GM19395 (cell line): ENCODE measurements around the gene PLXNA4.

Source experiments
- ATAC-seq: cut with Tn5 transposase; IDR thresholded peaks from one replicate; pipeline ENCODE4 v1.9.1; 2021; ENCODE audit warnings: mild to moderate bottlenecking, moderate library complexity; ENCODE audit not compliant: unreplicated experiment

Gene PLXNA4

DNA sequence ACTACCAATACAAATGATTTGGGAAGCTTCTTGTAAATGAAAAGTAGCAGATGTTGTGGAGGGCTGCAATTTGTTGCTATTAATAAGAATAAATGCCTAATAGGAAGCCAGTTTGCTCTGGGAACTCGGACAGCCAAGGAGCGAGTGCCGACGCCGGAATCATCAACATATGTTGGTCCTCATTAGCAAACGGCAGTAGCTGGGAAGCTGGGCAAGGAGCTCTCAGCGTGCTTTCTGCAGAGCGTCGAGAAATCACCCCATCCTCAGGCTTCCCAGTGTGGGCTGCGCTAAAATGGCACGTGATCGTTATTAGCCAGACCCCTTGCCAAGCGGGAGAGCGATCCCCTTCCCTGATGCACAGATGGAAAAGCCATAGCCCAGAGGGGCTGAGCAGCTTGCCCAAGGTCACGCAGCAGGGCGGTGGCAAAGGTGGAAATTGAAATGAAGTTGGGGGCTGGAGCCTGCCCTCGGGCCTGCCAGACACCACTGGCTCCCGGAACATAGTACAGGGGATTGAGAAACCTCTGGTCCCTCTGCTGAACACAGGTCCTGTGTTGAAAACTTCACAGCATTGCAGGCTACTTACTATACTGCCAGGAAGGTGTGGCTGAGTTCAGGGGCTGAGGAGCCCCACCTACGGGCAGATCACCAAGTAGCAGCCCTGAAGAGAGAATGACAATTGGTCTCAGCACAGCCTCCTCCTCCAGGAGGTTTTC lies 326.9 kb downstream of the PLXNA4 start:
- ATAC-seq = no peak

DNA sequence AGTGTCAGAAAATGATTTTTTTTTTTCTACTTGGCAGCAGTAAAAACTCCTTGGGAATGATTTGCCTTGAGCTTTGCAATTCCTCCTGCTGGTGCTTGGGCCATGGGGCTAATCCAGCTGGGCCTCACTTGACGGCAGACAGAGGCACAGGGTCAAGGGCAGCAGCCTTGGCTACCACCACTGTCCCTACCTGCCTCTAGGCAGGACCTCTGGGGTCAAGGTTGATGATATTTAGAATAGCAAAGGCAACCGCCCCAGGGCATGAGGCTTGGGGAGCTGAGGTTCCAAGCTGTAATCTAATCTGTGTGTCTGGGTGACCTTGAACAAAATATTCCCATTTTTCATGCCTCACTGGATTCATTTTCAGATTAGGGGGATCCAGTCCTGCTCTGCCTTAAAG lies 327.4 kb downstream of the PLXNA4 start:
- ATAC-seq = no peak

DNA sequence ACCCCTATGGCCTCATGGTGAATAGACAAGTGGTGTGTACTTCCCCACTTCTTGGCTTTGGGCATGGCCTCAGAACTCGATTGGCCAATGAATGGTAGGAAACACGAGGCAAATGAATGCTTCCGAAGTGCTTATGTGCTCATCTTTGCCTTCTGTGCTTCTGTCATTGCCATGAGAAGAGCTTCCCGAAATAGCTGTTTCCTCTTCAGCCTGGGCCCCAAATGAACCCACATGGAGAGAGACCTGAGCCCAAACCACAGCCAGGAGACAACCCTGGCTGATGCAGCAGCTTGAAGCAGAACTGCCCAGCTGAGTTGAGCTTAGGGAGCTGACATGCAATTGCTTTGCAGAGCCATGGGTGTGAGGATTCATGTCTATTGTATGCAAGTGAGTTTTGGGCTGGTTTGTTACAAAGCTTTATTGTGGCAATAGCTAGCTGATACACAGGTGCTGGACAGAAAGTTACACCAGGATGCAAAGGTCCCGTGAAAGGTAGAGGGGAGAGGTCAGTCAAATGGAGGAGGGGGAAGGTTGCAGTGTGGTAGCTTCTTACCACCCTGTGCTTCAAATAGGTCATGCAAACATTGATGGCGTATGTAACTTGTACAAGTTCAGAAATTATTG lies 328.2 kb downstream of the PLXNA4 start:
- no peak for ATAC-seq

DNA sequence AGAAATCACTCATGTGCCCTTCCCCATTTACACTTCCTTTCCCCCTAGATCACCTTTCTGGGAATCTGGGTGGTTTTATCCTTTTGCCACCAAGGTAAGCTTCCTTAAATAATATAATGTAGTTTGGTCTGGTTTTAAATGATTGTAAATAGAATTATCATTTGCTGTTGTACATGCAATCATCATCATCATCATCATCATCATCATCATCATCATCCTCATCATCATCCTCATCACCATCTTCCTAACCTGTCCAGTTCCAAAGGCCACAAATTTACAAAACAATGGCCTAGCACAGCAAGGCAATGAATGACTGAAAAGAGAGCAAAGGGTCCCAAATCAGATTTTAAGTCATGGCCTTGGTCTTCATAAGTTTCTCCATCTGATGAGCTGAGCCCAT lies 329.7 kb downstream of the PLXNA4 start:
- ATAC-seq = no peak

DNA sequence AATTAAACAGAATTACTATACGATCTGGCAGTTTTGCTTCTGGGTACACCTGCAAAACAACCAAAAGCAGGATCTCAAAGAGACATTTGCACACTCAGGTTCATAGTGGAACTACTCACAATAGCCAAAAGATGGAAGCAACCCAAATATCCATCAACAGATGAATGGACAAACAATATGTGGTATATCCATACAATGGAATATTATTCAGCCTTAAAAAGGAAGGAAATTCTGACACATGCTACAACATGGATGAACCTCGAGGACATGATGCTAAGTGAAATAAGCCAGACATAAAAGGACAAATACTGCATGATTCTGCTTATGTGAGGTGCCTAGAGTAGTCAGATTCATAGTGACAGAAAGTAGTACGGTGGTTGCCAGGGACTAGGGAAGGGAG lies 330.7 kb downstream of the PLXNA4 start:
- ATAC-seq = no peak

DNA sequence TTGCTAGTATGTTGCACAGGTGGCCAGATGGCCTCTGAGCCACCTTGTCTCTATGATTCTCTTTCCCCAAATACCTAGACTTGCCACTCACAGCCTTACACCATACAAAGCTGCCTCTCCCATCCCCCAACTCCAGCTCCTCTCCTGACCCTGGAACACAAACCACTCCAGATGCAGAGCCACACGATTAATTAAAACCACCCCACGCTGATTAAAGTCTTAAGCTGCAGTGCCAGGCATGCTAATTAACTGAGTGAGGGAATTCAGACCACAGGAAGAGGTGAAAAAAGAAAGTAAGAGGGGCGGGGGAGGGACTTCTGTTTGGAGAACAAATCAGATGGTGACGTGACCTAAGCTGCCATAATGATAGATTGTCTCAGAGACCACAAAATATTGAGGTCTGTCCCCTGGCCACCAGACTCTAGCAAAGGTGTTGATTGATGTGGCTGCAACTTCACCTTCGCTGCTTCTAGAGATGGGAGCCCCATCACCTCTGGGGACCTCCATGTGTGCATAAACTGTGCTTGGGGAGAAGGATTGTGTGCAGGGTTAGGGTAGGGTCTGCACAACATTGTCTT lies 331.3 kb downstream of the PLXNA4 start:
- ATAC-seq = no peak

DNA sequence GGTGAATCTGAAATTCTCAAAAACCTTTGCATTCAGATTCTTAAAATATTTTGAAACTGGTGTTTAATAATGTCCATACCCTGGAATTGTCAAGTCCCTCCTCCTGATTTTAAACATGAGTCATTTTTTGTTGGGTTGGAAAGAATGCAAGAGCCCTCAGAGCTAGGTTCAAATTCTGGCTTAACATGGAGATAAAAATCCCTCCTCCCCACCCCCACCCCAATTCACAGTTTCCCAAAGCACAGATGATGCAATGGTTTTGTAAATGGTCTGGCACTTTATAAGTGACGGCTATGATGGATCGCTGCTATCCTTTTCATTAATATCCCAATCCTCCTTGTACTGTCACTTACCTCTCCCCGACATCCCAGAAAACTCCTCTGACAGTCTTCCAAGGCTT lies 332.8 kb downstream of the PLXNA4 start:
- ATAC-seq = no peak

DNA sequence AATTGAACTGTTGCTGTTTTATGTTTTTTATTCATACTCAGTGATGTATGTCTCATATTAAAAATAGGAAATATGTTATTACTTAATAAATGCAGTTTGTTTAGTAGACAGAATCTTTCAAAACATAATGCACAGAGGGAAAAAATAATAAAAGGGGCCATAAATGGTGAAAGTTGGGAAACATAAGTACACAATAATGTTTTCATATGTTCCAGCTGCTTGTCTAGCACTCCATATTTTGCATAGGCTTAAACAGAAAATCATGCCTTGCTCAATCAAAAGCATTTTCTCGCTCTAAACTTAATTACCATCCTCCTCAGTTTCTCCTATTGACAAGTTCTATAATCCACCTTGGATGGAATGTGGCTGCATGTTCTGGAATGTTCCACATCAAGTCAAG lies 333.2 kb downstream of the PLXNA4 start:
- ATAC-seq = no peak

DNA sequence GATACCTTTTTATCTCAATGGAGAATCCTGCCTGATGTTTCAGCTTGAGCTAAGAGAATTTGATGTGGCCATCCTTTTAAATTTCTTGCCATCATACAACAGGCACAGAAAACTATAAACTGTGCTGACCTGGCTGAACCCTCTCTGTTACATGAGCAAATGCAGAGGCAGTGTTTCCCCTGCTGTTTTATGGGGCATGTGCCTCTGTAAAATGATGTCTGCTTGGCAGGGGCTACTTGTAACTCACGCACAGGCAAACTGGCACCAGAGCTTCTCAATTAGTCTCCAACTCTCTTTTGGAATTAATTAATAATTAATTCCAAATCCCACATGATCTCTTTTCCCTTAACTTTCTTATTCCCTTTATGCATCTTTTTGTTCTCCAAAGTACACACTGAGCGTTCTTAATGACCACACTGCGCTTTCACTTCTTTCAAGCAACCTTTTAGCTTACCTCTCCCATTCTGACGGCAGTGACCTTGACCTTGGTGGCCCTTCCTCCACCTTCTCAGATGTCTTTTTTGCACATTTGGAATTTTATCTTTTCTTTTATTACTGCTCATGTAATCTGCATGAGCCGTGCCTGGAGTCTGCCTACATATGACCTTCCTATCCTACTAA lies 334.0 kb downstream of the PLXNA4 start:
- no peak for ATAC-seq

DNA sequence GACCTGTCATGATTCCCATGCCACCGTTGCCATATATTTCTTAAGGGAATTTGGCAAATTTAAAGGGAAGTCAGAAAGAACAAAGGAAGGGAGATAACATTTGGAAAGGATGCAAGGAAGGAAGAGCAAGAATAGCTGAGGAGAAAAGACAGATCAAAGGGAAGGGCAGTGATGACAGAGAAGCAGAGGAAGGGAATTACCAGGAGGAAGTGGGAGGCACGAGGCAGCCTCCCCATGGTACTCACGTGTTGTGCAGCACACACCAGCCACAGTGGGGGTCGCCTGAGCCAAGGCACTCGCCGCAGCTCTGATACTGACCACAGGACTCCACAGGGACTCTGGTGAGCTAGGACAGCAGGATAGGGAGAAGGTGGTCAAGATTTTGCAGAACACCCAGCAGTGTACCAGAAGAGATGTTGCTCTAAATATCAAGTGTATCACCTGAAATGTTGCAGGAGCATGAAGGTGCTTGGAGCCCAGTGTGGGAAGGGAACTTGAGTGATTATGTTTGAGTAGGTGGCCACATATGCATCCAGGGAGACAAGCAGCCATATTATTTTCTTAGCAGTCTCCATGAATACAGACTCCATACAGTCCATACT lies 335.3 kb downstream of the PLXNA4 start:
- ATAC-seq = no peak

DNA sequence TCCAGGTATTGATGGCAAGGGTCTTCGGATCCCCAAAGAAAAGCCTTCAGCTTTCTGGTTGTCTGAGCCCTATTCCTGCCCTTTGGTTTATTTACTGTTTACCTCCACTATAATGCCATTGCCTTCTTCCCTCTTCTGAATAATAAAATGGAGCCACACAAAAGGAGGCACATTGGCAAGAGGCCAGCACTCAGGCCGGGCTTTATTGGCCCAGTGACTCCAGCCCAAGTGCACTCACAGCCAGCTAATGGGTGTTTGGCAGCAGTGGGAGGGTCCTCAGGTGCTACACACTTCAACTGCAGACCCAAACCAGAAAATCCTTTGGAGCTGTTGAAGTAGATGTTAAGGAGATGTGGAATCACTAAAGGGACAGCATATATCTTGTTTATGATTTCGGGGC lies 336.0 kb downstream of the PLXNA4 start:
- no peak for ATAC-seq

DNA sequence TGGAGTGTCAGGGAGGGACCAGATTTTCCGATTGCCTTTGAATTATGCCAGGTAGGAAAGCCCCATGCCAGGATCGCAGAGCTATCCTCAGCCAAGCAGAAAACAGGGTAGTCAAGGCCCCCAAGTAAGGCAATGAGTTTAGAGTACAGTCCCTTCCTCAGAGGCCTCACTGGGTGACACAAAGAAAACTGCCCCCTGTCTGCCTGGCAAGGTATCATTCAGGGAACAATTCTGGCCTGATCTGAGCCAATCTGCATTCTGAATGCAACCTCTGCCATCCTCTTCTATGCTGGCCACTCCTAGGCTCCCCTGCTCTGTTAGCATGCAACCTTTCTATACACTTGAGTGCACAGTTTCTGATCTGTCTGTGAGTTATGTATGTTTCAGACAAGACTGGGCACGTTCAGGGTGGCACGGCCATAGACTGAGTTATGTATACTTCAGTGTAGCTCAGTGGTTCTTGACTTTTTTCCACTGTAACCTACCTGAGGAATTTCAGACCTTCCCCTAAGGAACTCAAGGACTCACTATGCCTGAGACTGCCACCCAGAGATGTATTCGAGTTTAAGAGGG lies 336.8 kb downstream of the PLXNA4 start:
- ATAC-seq = no peak

DNA sequence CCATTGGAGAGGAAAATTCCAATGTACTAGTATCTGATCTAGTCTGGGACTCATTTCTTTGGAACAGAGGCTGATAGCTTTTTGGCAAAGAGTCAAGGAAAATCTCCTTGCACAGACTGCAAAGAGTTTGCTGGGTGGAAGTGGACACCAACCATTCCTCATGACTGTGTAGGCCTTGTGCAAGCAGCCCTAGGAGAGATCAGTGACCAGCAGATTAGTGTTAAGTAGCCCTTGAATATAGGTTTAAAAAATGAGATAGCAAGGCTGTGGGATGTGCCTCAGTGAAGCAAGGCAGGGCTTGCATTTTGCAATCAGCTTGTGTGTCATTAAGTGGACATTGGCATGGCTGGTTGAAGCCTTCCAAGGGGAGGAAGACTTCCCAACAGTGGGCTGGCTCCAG lies 341.6 kb downstream of the PLXNA4 start:
- no peak for ATAC-seq

DNA sequence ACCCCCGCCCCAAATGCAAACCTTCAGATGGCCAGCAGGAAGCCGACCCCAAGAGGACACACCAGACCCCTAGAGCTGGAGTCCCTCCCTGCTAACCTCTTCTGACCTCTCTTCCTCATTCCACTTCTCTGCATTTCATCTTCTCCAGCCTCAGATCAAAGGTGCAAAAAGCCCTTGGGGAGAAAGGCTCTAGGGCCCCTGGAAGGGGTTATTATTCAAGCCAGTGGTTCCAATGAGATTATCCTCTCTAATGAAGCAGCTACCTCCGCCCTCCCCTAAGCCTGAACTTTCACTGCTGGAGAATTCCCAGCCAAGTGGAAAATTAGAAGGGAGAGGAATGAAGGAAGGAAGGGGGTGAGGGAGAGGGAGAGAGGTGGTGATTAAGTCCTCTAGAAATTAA lies 343.9 kb downstream of the PLXNA4 start:
- ATAC-seq = no peak

DNA sequence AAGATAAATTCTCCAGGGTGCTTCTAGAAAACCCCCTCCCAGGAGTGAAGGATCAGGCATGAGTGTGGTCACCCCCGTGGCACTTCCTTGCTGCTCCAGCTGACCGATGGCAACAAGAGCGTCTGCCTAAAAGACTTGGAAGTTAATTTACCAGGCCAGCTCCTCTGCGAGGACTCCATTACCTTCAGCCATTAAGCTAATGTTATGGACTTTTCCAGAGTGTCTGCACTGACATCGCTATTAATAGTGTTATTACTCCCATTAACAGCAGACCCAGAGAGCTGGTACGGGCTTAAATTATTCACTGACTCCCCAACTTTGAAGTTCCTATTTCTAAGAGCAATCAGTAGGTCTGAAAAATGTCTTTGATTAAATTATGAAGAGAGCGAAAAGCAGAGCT lies 345.8 kb downstream of the PLXNA4 start:
- ATAC-seq = no peak

DNA sequence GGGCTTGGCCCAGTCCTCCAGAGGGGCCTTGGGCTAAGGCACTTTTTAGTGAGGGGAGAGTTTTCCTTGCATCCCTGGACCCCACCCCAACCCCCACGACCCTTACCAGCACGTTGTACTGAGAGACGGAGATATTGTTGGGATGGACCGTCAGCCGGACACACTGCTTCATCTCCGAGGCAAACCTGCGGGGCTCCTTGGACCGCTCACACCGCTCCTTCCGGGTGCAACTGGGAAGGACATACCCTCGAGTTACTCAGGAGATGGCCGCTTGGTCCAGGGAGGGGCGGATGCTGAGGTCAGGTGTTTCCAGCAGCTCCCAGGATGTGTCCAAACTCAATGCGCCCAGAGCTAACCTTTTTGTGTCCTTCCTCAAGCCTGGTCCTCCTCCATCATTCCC lies 348.0 kb downstream of the PLXNA4 start:
- ATAC-seq = no peak

DNA sequence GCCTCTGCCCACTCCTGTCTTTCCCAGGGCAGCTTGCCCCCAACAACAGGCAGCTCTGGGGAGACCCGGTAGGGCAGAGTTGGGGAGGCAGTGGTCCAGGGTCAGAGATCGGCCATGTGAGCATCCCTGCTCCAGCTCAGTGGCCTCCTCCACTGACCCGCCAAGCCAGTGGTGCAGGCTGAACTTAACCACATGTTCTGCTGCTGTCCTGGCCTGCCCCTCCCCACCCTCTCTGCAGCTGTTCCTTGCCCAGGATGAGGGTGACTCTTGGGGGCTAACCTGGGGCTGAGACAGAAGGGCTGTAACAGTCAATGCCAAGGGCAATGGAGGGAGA lies 349.3 kb downstream of the PLXNA4 start:
- no peak for ATAC-seq

DNA sequence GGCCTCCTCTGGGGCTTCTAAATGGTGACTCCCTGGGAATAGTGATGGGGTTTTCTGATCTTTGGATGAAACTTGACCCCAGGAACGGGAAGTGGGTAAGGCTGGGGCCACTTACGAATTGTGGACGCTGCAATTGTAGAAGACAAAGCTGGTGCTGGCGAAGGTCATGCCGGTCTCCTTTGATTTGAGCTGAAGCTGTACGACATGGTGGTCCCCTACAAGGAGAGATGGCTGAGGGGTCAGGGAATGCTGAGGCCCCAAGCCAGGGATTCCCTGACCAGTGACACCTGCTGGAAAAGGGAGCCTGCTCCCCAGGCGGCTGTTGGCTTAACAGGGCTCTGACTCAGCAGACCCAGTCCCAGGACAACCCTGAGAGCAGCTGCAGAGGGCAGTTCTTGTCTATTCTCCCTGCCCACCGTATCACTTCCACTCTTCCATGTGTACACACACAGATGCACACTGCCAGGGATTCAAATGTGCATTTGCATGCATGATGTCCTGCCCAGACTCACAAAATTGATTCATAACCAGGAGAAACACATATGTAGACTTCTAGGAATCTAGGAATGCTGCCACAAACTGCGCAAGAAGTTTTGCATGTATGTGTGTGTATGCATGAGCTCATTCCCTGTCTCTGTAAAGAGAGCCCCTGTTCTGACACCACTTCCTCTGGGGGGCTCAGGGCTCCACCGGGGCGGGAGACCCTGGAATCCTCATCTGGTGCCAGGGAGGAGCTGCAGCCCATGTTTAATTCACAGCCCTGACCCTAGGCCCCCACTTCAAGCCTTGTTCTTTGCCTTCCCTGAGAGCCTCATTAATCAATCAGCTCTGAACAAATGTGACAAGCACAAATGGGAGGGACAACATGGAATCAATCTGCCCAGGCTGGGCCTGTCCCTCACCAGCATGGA lies 350.0 kb downstream of the PLXNA4 start:
- no peak for ATAC-seq

DNA sequence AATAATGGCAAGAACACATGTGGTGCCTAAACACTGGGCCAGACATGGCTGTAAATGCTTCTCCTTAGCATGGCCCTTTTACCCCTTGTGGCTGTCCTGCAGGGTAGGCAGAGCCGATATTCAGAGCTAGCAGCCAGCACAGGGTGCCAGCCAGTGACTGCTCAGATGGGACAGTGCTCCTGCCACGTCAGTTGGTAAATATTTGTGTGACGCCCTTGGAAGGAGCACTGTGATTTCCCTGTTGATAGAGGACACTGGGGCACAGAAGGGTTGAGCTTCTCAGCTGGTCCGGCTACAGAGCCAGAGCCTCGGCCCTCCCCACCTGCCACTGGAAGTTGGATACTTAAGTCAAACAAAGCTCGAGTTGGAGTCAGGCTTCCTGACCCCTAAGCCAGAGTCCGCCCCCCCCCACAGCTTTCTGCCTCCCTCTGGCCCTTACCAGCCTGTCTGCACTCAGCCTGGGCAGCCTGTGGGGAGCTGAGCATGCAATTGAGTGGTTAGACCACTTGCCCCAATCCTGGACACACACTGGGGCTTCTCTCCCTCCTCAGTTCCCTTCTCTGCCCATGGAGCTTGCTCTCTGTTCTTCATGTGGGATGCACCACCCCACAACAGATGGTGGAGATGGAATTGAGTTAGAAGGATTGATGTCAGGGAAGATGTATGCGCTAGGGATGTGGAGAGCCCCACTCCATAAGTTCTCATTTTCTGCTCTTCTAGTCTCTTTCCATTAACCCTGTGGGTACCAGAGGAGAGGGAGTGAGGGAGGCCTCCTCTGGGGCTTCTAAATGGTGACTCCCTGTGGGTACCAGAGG lies 350.8 kb downstream of the PLXNA4 start:
- ATAC-seq = no peak

DNA sequence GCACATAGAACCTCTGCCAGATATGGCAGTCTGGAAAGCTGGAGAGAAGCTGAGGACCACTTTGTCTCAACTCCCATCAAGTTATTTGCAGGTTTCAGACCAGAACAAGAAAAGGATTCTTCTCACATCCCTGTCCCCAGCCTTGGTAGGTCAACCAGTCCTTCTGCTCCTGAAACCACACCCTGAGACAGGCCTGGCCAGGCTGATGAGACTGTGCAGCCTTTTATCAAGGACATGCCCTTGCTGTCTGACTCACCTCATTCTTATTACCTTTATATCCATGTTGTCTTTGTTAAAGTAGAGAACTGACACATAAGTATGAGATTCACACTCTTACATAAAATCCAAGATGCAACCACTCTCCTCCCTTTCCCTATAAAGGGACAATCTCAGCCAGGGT lies 354.9 kb downstream of the PLXNA4 start:
- no peak for ATAC-seq
